Measurements from ENCODE around the gene FGD1.

Gene FGD1

GRCh38 chrX:54407266-54407665 lies 88.8 kb downstream of the FGD1 start:
- DNase-seq (ENCODE audit: low read depth in 3 of 3): no peak

- no peak for DNase-seq (ENCODE audit: low read depth in 3 of 3)
These were observed 98.9 kb downstream of the FGD1 start for GRCh38 chrX:54397113-54397512.

Measured in stimulated activated CD4-positive, alpha-beta T cell treated with anti-CD3 and anti-CD28 coated beads, TNF-alpha, amount 100 ng/mL, for 24 hours (primary cell).